Hepatocyte (in vitro differentiated cells): ENCODE measurements around the gene RPS6KA5.

Experiments used
- EZH2 ChIP-seq: fragments of 200-600 bp; sonication (generic); IDR thresholded peaks from 2 replicates; pipeline ENCODE4 v1.6.1; 2016; ENCODE audit warnings: antibody characterized with exemption, mild to moderate bottlenecking, borderline replicate concordance
- TF ChIP-seq, protein P1 (sequence below): fragments of 200-600 bp; sonication (generic); IDR thresholded peaks from 2 replicates; pipeline ENCODE4 v1.5.1; 2016; ENCODE audit warnings: antibody characterized with exemption, mild to moderate bottlenecking; ENCODE audit not compliant: poor library complexity

DNA sequence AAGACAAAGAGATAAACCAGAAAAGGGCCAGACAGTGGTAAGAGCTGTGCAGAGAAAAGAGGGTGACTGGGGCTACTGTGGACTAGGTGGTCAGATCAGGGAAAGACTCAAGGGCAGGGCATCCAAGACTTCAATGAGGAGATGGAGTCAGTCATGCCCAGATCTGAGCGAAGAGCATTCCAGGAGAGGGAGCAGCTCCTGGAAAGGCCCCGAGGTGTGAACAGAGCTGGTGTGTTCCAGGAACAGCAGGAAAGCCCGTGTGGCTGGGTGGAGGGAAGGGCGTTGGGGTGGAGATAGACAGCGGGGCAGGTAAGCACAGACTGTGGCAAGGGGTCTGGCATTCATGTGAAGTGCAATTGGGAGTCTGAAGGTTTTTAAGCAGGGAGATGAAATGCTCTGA lies 261.0 kb downstream of the RPS6KA5 start:
- TF ChIP-seq, protein P1, sequence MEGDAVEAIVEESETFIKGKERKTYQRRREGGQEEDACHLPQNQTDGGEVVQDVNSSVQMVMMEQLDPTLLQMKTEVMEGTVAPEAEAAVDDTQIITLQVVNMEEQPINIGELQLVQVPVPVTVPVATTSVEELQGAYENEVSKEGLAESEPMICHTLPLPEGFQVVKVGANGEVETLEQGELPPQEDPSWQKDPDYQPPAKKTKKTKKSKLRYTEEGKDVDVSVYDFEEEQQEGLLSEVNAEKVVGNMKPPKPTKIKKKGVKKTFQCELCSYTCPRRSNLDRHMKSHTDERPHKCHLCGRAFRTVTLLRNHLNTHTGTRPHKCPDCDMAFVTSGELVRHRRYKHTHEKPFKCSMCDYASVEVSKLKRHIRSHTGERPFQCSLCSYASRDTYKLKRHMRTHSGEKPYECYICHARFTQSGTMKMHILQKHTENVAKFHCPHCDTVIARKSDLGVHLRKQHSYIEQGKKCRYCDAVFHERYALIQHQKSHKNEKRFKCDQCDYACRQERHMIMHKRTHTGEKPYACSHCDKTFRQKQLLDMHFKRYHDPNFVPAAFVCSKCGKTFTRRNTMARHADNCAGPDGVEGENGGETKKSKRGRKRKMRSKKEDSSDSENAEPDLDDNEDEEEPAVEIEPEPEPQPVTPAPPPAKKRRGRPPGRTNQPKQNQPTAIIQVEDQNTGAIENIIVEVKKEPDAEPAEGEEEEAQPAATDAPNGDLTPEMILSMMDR, result no peak
- TF ChIP-seq EZH2, result no peak
